BJ (cell line): ENCODE results near the gene FGF10. TPM values are rescaled to one million over a fixed set of nuclear protein-coding genes. Genes with fewer than 3 reads are reported as not detected.

ENCODE experiments used
- CTCF ChIA-PET: fragments of 350-600 bp; formaldehyde crosslinking; extraction: SDS; loops from one replicate; lab custom pipeline; 2021; ENCODE audit warnings: antibody characterized with exemption, inconsistent platforms; lab: Yijun Ruan, JAX
- POLR2A ChIA-PET: fragments of 300-600 bp; sonication (Branson Sonifier 250); formaldehyde crosslinking; extraction: SDS; loops from one replicate; lab custom pipeline; 2021; ENCODE audit warnings: antibody characterized with exemption; lab: Charles Lee
- DNase-seq: peaks from one replicate; pipeline ENCODE4 v3.0.0-alpha.2; 2011; ENCODE audit warnings: low read depth
- H3K27me3 ChIP-seq: 2 replicates; pipeline ENCODE4 v1.6.0; 2011; ENCODE audit warnings: low read length; ENCODE audit not compliant: control insufficient read depth, insufficient read depth
- H3K36me3 ChIP-seq: 2 replicates; pipeline ENCODE4 v1.5.1; 2011; ENCODE audit warnings: low read length; ENCODE audit not compliant: control insufficient read depth, insufficient read depth
- H3K4me3 ChIP-seq: 2 replicates; pipeline ENCODE4 v1.5.1; 2011; ENCODE audit warnings: low read depth, mild to moderate bottlenecking, control low read depth, low read length
- polyA plus RNA-seq: library from polyadenylated mRNA; depleted of rRNA; stranded (reverse); fragments of >200 nt; gene quantifications from 2 replicates; pipeline ENCODE4 v1.2.3, GENCODE V29; 2011
- TF ChIP-seq, protein P1 (sequence below): IDR thresholded peaks from 2 replicates; pipeline ENCODE4 v1.5.1; 2011; ENCODE audit warnings: low read depth, mild to moderate bottlenecking, control low read depth, inconsistent platforms, low read length, moderate library complexity; ENCODE audit not compliant: insufficient read depth

Gene FGF10
- polyA plus RNA-seq, 1 experiment = not detected

DNA sequence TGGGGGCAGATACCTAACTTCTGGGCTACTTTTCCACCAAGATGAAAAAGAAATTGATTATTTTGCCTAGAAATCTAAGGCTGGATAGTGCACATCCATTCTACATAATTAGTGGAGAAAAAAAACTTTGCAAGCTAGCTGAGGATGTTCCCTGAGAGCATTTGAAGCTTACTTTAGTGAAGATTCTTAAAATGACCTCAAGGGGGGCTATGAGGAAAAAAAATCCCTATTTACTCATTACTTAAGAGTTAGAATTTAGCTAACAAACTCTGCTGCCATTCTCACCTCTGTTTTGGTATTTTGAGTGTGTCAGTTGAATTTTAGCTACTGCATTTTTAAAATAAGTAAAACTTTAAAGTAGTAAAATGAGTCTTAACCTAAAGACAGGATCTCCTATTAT is 9.2 kb upstream of the FGF10 start:
- Histone ChIP-seq H3K36me3 (no peaks in the 10 kb centered on the region), H3K4me3 (no peak overlapping the region), H3K27me3 (no peaks in the 10 kb centered on the region)
- TF ChIP-seq, protein P1, sequence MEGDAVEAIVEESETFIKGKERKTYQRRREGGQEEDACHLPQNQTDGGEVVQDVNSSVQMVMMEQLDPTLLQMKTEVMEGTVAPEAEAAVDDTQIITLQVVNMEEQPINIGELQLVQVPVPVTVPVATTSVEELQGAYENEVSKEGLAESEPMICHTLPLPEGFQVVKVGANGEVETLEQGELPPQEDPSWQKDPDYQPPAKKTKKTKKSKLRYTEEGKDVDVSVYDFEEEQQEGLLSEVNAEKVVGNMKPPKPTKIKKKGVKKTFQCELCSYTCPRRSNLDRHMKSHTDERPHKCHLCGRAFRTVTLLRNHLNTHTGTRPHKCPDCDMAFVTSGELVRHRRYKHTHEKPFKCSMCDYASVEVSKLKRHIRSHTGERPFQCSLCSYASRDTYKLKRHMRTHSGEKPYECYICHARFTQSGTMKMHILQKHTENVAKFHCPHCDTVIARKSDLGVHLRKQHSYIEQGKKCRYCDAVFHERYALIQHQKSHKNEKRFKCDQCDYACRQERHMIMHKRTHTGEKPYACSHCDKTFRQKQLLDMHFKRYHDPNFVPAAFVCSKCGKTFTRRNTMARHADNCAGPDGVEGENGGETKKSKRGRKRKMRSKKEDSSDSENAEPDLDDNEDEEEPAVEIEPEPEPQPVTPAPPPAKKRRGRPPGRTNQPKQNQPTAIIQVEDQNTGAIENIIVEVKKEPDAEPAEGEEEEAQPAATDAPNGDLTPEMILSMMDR = no peak
- DNase-seq = no peak
- ChIA-PET POLR2A (no interaction called here), CTCF (no interaction called here)

DNA sequence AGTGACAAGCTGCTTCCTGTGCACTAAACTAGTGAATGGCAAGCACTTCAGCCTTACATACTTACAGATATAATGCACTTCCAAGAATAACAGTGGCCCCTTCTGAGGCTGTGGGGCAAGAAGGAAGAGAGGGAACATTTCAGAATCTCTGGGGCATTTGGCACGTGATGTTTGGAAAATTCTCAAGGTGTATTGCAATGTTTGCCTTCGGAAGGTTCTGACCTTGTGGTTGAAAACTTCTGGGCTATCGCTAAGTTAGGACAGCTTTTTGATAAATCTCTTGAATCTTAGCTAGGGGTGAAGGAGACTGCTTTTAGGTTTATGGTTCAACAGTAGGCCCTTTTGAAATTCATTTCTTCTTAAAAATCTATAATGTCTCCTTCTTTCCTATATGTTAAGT is 7.1 kb upstream of the FGF10 start:
- H3K27me3 ChIP-seq = no peaks in the 10 kb centered on the region
- no peak for DNase-seq
- no peaks in the 10 kb centered on the region for H3K36me3 ChIP-seq
- TF ChIP-seq, protein P1 = no peak
- no peak overlapping the region for H3K4me3 ChIP-seq
- POLR2A ChIA-PET = no interaction called here
- CTCF ChIA-PET = no interaction called here

- DNase-seq = no peak
- H3K27me3 ChIP-seq = peaks cover 18% of the 10 kb centered on the region
- CTCF ChIA-PET = no interaction called here
- POLR2A ChIA-PET = no interaction called here
- no peaks in the 10 kb centered on the region for H3K36me3 ChIP-seq
- H3K4me3 ChIP-seq = no peak overlapping the region
- TF ChIP-seq, protein P1 = no peak
Observed at GRCh38 chr5:44390351-44390750, 1.1 kb upstream of the FGF10 start.

DNA sequence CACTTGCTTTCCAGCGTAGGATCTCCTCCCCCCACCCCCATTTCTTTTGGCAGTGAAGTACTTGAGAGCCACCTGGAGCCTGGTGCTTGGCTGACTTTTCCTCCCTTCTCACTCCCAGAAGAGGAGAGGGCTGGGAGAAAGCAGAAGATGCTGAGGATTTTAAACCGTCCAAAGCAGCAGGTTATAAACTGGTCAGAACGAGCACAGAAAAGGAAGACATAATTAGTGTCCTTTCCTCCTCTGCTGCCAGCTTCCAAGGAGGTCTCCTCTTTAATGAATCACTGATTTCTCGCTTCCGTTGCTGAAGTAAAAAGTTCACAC is 563 bp upstream of the FGF10 start:
- no peaks in the 10 kb centered on the region for H3K36me3 ChIP-seq
- ChIA-PET CTCF (no interaction called here), POLR2A (no interaction called here)
- H3K4me3 ChIP-seq = no peak overlapping the region; the same call in 1 of the 2 replicates
- TF ChIP-seq, protein P1 = no peak
- DNase-seq = no peak
- H3K27me3 ChIP-seq = peaks cover 18% of the 10 kb centered on the region

DNA sequence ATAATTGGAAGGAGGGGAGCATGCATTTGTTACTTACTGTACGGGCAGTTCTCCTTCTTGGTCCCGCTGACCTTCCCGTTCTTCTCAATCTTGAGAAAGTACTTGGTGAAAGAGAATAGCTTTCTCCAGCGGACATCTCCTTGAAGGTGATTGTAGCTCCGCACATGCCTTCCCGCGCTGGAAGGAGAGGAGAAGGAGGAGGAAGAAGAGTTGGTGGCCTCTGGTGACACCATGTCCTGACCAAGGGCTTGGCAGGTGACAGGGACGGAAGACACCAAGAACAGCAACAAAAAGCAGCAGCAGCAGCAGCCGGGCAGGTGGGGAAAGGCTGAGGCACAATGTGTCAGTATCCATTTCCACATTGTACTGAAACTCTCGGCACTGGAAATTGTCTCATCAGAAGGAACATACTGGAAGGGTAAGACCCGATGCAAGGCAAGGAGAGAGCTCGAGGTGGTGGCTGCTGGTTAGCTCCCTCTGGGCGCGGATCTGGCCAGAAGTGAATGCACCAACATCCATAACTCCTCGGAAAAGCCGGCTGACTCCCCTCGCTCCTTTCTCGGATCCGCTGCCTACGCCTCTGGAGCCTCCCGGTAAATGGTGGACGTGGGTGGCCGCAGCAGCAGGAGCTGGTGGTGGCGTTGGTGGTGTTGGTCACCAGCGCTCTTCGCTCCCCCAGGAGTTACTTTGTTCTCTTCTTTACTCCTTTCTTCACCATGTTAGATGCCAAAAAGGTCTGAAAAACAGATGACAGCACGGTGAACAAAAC is 715 bp downstream of the FGF10 start:
- CTCF ChIA-PET = interaction anchor here (0.9 kb wide), 1 partner anchor 758 kb away, joined by 3 read pairs; no protein-coding TSS in a partner anchor

More for the DNA sequence above, 715 bp downstream of the FGF10 start:
- TF ChIP-seq, protein P1 = no peak
- peak overlapping the region; percentile 34 for H3K4me3 ChIP-seq
- peaks cover 18% of the 10 kb centered on the region for H3K27me3 ChIP-seq
- no peaks in the 10 kb centered on the region for H3K36me3 ChIP-seq
- POLR2A ChIA-PET = interaction anchor here (0.6 kb wide), 1 partner anchor 73 kb away, joined by 3 read pairs; no protein-coding TSS in a partner anchor
- DNase-seq = no peak
